HS-27A (cell line): ENCODE data around the gene CHORDC1.
"Not testable (repeated sequence)": the region's sequence is repeated elsewhere in the genome, so short reads cannot be mapped to it uniquely, and the experiment has no call there.

Source experiments
- DNase-seq: peaks from one replicate; pipeline ENCODE4 v3.0.0-alpha.2; 2012; ENCODE audit warnings: low read depth, missing footprints

CHORDC1 gene

GRCh38 chr11:90222459-90223247 is at the start of gene CHORDC1:
Gene CHORDC1 (minus strand): TSS chr11:90223049. CDS start chr11:90222954, 95 bp downstream.
- peak; percentile 71 for DNase-seq

GRCh38 chr11:90257158-90257525 is 34.3 kb upstream of the CHORDC1 start:
- DNase-seq, result no peak

GRCh38 chr11:90256404-90257157 is 33.7 kb upstream of the CHORDC1 start:
- DNase-seq, result no peak

GRCh38 chr11:90254065-90254464 is 31.2 kb upstream of the CHORDC1 start:
- DNase-seq, result no peak

- no peak for DNase-seq
These were observed 29.2 kb upstream of the CHORDC1 start for GRCh38 chr11:90252053-90252452.

- DNase-seq, result no peak
These were observed 28.8 kb upstream of the CHORDC1 start for GRCh38 chr11:90251599-90251998.

- peak; percentile 34 for DNase-seq
These were observed 28.1 kb upstream of the CHORDC1 start for GRCh38 chr11:90250970-90251369.

GRCh38 chr11:90246468-90246867 is 23.6 kb upstream of the CHORDC1 start:
- DNase-seq, result no peak

- DNase-seq, result no peak
These were observed 20.7 kb upstream of the CHORDC1 start for GRCh38 chr11:90243534-90243933.

- DNase-seq, result no peak
These were observed 20.1 kb upstream of the CHORDC1 start for GRCh38 chr11:90242894-90243416.

GRCh38 chr11:90241414-90241813 is 18.6 kb upstream of the CHORDC1 start:
- DNase-seq, result no peak

- not testable (repeated sequence) for DNase-seq
These were observed 17.3 kb upstream of the CHORDC1 start for GRCh38 chr11:90239967-90240636.

- no peak for DNase-seq
These were observed 14.2 kb upstream of the CHORDC1 start for GRCh38 chr11:90237004-90237403.

GRCh38 chr11:90235526-90235925 is 12.7 kb upstream of the CHORDC1 start:
- DNase-seq, result no peak

GRCh38 chr11:90234977-90235376 is 12.1 kb upstream of the CHORDC1 start:
- DNase-seq, result no peak

- no peak for DNase-seq
These were observed 6.9 kb upstream of the CHORDC1 start for GRCh38 chr11:90229791-90230190.

GRCh38 chr11:90228056-90228455 is 5.2 kb upstream of the CHORDC1 start:
- DNase-seq, result no peak

- DNase-seq, result no peak
These were observed 368 bp upstream of the CHORDC1 start for GRCh38 chr11:90223248-90223585.

GRCh38 chr11:90221803-90222458 is 918 bp downstream of the CHORDC1 start:
- DNase-seq, result no peak

- DNase-seq, result no peak
These were observed 2.5 kb downstream of the CHORDC1 start for GRCh38 chr11:90220391-90220790.

- DNase-seq, result no peak
These were observed 3.4 kb downstream of the CHORDC1 start for GRCh38 chr11:90219438-90219837.

GRCh38 chr11:90218606-90219005 is 4.2 kb downstream of the CHORDC1 start:
- no peak for DNase-seq
